Parathyroid adenoma (tissue), 2 donors: ENCODE data around the gene AKR1B1.

Experiments
- H2AFZ ChIP-seq: fragments of 300-600 bp; sonication (generic); one replicate; pipeline ENCODE4 v1.7.0; 2017; ENCODE audit warnings: antibody characterized with exemption, mild to moderate bottlenecking
- H3K27ac ChIP-seq: fragments of 300-600 bp; sonication (generic); one replicate; pipeline ENCODE4 v1.7.0; 2017
- H3K27me3 ChIP-seq: fragments of 300-600 bp; sonication (generic); one replicate; pipeline ENCODE4 v1.7.0; 2017; ENCODE audit warnings: low read length; ENCODE audit not compliant: control insufficient read depth, insufficient read depth
- H3K36me3 ChIP-seq: fragments of 300-600 bp; sonication (generic); one replicate; pipeline ENCODE4 v1.7.0; 2017; ENCODE audit warnings: low read length; ENCODE audit not compliant: control insufficient read depth, insufficient read depth
- H3K4me1 ChIP-seq: fragments of 300-600 bp; sonication (generic); one replicate; pipeline ENCODE4 v1.7.0; 2017; ENCODE audit warnings: control low read depth
- H3K4me2 ChIP-seq: fragments of 300-600 bp; sonication (generic); one replicate; pipeline ENCODE4 v1.7.0; 2017; ENCODE audit warnings: low read length
- H3K4me3 ChIP-seq: fragments of 300-600 bp; sonication (generic); one replicate; pipeline ENCODE4 v1.7.0; 2017; ENCODE audit warnings: low read depth, low read length
- H3K79me2 ChIP-seq: fragments of 300-600 bp; sonication (generic); one replicate; pipeline ENCODE4 v1.7.0; 2017; ENCODE audit warnings: control low read depth
- H3K9ac ChIP-seq: fragments of 300-600 bp; sonication (generic); one replicate; pipeline ENCODE4 v1.7.0; 2017; ENCODE audit warnings: mild to moderate bottlenecking
- H3K9me3 ChIP-seq: fragments of 300-600 bp; sonication (generic); one replicate; pipeline ENCODE4 v1.7.0; 2017; ENCODE audit warnings: low read length; ENCODE audit not compliant: control insufficient read depth
- CTCF ChIP-seq: fragments of 300-600 bp; sonication (generic); IDR thresholded peaks from one replicate; pipeline ENCODE4 v1.7.0; 2017; ENCODE audit warnings: antibody characterized with exemption, mild to moderate bottlenecking
- donor health status: primary hyperparathyroidism.

The AKR1B1 gene

GRCh38 chr7:134419085-134419484 lies 39.8 kb downstream of the AKR1B1 start:
- Histone ChIP-seq H3K9me3 (no peaks in the 10 kb centered on the region), H3K79me2 (no peaks in the 10 kb centered on the region), H3K27ac (no peak overlapping the region), H3K9ac (no peak overlapping the region), H3K4me1 (peaks cover 4% of the 10 kb centered on the region), H3K27me3 (no peaks in the 10 kb centered on the region), H3K36me3 (no peaks in the 10 kb centered on the region), H2AFZ (no peak overlapping the region), H3K4me2 (no peak overlapping the region), H3K4me3 (no peak overlapping the region)
- no peak for TF ChIP-seq CTCF

DNA sequence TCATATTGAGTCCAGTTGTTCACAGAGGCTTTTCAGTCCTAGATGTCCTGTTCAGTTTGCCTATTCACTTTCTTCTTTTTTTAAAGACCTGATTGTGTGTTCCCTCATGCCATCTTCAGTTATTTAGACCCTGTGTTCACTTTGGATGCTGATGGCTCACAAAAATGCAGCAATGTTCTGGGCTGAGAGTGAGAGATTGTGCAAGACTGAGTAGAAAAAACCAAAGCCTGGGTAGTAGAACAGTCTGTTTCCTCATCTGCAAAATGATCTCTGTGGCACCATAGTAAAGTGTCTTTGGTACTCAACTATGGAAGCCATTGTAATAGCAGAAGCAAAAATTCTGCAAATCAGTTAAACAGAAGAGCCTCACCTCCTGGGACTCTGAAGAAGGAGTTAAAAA lies 43.2 kb downstream of the AKR1B1 start:
- Histone ChIP-seq H3K27ac (no peak overlapping the region), H2AFZ (no peak overlapping the region), H3K36me3 (no peaks in the 10 kb centered on the region), H3K27me3 (no peaks in the 10 kb centered on the region), H3K4me1 (peaks cover 4% of the 10 kb centered on the region), H3K4me3 (no peak overlapping the region), H3K4me2 (no peak overlapping the region), H3K9ac (no peak overlapping the region), H3K79me2 (no peaks in the 10 kb centered on the region), H3K9me3 (no peaks in the 10 kb centered on the region)
- no peak for TF ChIP-seq CTCF

- no peak for TF ChIP-seq CTCF
- Histone ChIP-seq H3K27ac (no peak overlapping the region), H3K27me3 (no peaks in the 10 kb centered on the region), H3K36me3 (no peaks in the 10 kb centered on the region), H3K4me3 (no peak overlapping the region), H3K79me2 (no peaks in the 10 kb centered on the region), H3K9ac (no peak overlapping the region), H3K9me3 (no peaks in the 10 kb centered on the region), H3K4me1 (no peaks in the 10 kb centered on the region), H3K4me2 (no peak overlapping the region), H2AFZ (no peak overlapping the region)
Observed at GRCh38 chr7:134414109-134414508, 44.8 kb downstream of the AKR1B1 start.

DNA sequence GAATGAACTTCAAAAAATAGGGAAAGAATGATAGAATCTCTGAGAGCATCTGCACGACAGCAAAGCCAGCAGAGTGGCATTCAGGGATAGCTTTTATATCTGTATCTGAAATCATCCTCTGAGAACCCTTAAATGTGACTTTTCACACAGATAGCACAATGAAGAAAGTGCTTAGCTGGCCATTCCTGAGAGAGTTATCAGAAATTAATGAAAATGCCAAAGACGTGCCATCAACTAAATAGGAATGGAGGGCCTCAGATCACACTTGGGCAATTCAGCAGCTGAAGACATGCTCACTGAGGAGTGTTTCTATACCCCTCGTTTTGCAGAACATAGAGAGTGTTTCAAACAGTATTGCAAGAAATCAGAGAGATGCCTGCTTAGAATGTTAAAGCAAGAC lies 51.6 kb downstream of the AKR1B1 start:
- no peak overlapping the region for H3K4me3 ChIP-seq

More for the DNA sequence above, 51.6 kb downstream of the AKR1B1 start:
- no peak overlapping the region for H3K27ac ChIP-seq
- no peak overlapping the region for H3K4me2 ChIP-seq
- H3K79me2 ChIP-seq = no peaks in the 10 kb centered on the region
- no peak for TF ChIP-seq CTCF
- H2AFZ ChIP-seq = no peak overlapping the region
- no peaks in the 10 kb centered on the region for H3K4me1 ChIP-seq
- H3K27me3 ChIP-seq = no peaks in the 10 kb centered on the region
- no peaks in the 10 kb centered on the region for H3K36me3 ChIP-seq
- no peaks in the 10 kb centered on the region for H3K9me3 ChIP-seq
- H3K9ac ChIP-seq = no peak overlapping the region
